GM19240 (cell line): ENCODE results near the gene AADACL2.
"Not testable (repeated sequence)": the region's sequence is repeated elsewhere in the genome, so short reads cannot be mapped to it uniquely, and the experiment has no call there.

Experiments
- DNase-seq: peaks from one replicate; pipeline ENCODE4 v3.0.0; 2011; ENCODE audit warnings: low spot score; ENCODE audit not compliant: insufficient read length

Gene AADACL2

DNA sequence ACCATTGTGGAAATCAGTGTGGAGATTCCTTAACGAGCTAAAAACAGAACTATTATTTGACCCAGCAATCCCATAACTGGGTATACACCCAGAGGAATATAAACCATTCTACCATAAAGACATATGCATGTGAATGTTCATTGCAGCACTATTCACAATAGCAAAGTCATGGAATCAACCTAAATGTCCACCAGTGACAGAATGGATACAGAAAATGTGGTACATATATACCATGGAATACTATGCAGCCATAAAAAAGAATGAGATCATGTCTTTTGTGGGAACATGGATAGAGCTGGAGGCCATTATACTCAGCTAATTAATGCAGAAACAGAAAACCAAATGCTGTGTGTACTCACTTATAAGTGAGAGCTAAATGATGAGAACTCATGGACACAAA is 31.0 kb downstream of the AADACL2 start:
- not testable (repeated sequence) for DNase-seq

DNA sequence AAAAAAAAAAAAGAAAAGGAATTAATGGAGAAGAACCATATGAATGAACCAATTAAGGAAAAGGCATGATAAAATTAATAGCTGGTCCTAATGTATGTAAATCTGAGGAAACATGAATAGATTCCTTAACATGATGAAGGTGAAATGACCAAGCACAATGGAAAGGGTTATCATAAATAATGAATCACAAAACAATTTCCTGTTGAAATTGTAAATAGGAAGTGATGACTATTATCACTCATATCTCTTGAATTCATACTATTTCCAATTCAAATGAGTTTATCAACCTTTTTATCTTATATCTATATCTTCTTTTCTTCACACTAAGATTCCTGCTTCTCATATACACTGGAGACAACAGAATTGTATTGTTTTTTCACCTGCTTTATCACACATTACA is 32.0 kb downstream of the AADACL2 start:
- no peak for DNase-seq

DNA sequence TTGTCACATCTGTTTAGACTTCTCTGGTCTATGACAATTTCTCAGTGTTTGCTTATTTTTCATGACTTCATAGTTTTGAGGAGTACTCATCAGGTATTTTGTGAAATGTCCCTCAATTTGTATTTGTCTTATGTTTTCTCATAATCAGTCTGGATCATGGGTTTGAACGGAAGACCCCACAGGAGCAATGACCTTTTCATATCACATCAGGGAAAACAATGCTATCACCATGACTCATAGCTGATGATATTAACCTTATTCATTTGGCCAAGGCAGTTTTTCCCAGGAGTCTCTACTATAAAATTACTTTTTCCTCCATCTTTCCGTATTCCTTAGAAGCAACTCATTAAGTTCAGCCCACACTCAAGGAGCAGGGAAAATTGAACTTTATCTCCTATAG is 32.7 kb downstream of the AADACL2 start:
- DNase-seq: no peak

DNA sequence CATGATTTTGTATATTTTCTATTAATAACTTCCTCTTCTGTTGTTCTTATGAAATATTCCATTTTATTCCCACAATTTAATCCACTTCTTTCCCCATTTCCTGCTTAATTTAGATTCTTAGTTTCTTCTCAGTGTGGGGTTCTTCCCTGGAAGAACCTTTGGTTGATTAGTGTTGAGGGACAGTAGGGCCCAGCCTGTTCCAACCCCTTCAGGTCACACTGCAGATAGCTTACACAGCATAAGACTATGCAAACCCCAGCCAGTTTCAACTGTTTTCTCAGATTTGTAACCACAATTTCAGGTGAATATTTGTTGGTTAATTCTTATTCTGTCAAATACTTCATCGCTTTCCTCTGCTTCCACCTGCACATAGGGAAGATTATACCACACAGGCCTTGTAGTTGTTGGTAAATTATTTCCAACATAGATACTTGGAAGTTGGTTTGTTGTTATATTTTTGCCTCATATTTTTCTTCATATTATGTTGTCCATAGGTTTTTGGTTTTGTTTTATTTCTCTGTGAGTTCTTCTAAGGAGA is 34.7 kb downstream of the AADACL2 start:
- no peak for DNase-seq

DNA sequence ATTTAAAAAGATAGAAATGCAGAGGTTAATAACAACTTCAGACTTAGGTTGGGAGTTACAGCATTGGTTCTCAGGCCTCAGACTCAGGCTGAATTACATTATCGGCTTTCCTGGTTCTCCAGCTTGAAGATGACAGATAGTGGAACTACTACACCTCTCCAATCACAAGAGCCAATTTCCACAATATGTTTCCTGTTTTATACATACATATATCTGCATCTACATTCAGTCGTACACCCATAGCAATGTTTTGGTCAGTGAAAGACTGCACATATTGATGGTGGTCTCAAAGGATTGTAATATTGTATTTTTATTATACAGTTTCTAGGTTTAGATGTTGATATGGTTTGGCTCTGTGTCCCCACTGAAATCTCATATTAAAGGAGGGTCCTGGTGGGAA is 35.4 kb downstream of the AADACL2 start:
- no peak for DNase-seq

DNA sequence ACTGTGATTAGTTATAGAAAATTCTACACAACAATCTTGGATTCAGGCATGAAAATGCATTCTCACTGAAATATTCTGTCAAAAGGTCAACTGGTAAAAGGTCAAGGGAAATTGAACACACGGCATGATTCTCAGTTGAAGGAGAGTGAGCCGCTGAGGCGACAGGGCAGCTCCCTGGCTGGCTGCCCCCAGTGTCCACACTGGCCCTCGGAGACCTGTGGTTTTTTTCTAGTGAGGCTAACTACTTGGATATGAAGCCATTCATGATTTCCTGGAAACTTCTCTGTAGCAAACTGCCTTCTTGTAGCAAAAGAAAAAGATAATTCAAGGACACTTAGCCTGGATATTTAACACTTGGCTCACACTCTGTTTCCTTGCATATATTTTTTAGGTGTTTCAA is 37.2 kb downstream of the AADACL2 start:
- DNase-seq: no peak

DNA sequence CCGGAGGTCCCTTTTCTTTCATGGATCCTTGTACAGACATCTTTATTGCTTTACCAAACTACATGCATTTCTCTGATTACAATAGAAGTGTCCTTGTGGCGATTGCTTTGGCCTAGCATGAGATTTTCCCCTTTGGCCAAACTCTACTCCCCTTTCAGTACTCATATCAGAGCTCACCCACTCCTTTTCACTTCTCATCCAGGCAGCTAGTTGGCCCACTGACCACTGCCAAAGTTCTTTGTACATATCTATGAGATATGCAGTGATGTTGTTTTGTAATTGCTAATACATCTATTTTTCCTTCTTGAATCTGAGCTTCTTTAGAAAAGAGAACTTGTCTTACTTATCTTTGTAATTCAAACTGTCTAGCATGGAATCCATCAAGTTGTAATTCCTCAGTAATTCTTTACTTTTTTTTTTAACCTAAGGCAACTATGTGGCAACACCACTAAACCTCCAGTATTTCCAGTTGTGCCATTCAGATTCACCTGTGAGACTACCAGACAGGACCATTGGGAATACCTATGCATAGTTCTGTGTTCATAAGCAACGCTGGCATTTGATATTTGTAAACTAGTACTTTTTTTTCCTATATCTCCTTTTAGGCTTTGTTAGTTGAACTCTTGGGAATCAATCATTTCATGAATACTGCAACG is 39.2 kb downstream of the AADACL2 start:
- DNase-seq: no peak

DNA sequence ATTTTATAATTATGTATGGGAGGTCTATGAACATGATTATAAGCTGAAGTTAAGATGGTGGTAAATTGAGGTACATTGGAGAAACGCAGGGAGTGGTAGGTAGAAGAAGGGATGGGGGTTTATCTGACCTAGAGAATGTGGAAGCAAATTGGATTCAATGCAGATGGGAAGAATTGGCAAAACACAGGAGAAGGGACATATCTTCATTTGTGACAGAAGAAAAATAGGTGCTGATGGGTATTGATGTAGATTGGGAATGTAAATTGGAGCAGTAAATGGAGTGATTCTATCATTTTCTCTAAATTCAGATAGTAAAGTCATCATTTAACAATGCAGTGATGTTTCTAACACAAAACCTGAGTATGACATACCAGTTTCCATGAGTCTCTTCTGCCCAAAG is 40.5 kb downstream of the AADACL2 start:
- DNase-seq: no peak

DNA sequence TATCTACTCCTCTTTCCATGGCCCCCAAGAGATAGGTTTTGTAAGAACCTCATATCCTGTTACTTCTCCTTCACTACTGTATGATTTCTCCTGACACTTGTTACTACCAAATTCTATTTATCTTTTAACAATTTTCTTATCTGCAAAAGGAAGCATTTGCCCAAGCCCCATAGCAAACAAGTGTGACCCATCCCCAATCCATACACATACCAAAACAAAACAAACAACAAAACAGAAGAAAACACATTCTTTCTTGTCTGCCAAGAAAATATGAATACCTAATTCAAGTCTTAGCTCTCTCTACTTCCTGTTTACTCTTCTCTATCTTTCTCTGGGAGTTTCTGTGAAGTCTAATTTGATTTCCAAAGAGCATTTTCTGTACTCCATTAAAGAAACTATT is 41.2 kb downstream of the AADACL2 start:
- DNase-seq: no peak

DNA sequence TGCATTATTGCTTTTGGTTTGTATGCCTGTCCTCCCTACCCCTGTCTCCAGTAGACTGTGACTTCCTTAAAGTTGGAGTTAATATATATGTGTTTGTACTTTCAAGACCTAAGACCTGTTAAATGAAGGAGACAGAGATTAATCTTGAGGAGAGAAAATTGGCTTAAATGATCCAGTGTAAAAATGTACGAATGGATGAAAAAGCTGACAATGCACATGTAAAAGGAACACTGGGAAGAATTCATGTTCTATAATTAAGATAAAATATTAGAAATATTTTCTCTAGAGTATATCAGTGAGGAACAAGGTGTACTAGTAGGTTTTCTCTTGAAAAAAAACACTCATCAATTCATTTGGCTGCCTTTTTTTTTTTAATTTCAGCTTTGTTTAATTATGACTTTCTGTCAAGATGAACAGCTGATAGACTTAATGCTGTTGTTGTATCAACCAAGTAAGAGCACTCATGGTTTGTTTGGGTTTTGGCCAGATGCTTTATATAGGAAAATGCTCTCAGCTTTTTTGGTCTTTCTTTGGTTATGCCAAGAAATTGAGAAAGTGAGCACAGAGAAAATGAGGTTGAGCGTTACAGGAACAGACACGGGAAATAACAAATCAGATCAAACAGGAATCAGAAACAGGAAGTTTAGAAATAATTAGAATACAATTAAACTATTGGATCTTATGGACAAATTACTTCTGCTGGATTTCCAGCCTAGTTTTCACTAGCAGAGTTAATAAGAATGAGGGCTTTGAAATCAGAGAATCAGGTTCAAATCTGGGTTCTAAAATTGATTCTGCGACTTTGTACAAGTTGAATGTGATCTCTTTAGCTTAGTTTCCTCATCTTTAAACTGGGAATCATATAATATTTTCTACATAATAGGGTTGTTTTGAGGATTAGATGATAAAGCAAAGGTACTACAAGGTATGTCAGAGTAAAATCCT is 41.9 kb downstream of the AADACL2 start:
- DNase-seq: no peak

DNA sequence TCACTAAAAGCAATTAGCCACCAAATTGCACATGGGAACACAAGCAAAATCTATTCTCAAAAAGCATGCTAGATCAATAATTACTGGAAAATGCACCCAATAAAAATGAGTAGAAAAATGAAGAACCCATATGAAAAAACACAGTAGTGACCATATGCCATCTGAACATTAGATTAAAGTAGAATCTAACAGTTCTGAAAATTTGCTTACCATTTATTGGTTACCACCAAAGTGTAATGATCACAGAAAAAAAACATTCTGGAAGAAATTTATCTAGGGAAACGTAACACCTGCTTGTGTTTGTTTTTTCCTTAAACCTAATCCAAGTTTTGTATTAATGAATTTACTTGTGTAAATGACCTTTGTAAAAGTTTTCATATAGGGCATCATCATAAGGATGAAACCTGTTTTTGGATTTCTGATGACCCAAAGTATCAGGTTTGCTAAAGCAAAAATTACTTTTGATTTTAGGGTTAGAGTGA is 42.6 kb downstream of the AADACL2 start:
- no peak for DNase-seq

DNA sequence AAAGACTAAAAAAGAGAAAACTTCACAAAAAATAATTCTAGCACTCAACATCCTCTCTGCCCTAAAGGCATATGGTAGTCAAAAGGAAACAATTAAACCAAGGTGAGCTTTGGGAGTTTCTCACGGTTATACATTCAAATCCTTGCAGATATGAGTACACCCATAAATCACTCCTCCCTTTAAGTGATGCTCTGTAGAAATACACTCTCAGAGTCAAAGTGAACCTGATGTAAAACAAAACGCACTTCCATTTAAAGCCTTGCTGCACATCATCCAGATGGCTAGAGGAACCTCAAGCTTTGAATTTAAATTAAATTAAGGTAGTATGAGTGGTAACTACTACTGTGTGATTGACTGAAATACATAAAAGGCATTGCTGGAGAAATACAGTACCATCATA is 44.2 kb downstream of the AADACL2 start:
- DNase-seq: no peak

DNA sequence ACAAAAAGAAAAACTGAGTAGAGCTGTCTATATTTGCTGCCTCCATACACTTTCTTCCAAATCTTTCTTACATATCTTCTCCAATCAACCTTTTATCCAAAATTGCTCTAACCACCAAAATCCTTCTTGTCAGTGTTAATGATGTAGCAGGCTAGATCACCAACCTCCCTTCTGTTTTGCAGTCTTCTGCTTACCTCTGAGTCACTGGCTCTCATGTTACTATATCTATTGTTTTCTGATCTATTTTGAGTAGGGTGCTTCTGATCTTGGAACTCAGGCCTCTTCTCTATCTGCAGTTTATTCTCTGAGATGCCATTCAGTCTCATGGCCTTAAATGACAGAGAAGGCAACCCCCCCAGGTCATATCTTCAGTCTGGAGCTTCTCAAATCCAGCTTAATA is 53.9 kb downstream of the AADACL2 start:
- no peak for DNase-seq

DNA sequence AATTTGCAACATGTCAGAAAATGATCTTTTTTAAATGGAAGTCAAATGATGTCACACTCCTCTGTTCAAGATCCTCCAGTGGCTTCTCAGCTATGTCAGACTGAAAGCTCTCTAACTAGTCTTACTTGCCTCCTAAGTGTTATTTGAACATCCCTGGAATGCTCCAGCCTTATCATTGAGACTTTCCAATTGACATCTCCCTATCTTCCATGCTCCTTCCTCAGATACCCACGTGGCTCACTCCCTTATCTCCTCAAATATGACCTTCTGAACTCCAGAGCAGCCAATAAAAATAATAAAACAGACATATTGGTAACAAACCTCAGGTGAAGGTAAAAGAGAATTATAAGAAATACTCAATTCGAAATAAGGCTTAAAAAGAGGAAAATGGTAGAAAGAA is 54.7 kb downstream of the AADACL2 start:
- no peak for DNase-seq

DNA sequence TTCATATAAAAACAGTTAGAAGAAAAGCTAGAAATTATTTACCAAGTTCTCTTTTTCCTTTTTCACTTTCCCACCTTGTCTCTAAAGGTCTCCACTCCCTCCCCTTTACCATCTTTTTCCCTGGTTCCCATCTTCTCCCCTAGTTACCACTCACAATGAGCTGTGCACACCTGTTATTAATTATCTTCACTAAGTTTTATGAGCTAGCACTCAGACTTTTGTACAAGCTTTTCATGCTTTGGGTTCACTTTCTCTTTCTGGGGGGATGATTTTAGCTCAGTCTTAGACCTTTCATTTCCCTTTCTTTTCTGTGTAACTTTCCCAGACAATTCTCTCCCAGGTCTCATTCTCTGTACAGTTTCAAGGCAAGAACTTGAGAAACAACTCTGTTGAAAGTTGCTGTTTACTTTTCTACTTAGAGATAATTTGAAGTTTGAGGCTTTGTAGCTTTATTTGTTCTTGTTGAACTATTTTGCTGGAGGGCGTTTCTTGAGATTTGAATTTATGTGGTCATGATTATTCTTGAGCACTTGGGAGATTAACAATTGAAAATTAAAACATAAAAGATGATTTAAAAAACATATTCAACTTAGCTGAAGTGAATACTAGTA is 56.2 kb downstream of the AADACL2 start:
- DNase-seq: no peak

DNA sequence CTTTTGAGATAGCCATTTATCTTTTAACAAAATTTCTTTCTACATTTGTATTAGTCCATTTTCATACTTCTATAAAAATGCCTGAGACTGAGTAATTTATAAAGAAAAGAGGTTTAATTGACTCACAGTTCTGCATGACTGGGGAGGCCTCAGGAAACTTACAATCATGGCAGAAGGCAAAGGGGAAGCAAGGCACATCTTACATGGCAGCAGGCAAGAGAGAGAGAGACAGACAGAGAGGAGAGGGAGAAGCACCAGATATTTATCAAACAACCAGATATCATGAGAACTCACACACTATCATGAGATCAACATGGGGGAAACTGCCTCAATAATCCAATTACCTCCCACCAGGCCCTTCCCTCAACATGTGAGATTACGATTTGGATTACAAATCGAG is 57.0 kb downstream of the AADACL2 start:
- not testable (repeated sequence) for DNase-seq

DNA sequence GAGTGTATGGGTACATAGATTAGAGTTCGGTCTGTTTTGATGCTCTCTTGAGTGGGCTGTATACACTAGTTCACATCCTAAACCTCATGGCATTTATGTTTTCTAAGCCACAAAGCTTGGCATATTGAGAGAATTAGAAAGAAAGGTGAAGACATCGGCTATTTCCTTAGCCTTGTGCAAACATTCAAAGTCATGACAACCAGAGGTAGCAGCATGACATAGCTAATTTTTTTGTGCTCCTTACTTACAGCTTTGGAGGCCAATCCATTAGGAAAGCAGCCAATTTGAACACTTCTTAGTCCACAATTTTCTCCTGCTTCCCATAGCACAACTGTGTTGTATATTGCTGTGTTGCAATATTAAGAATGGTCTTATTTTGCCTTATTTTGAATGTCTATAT is 58.7 kb downstream of the AADACL2 start:
- DNase-seq: no peak

DNA sequence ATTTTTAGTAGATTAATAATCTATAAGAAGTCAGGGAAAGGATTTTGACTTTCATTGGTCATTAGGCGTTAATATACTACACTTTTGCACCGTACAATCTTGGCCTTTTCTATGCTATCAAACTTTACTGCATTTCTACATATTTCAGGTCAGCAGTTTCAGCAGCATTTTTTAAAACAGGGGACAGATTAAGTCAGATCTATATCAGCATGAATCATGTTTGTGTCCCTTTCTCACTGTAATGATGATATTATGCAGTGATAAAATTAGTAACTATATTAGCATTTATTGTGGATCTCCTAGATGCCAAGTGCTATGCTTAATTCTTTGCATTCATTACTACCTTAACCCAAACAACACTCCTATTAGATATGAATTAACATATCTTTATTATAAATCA is 59.9 kb downstream of the AADACL2 start:
- DNase-seq: no peak

DNA sequence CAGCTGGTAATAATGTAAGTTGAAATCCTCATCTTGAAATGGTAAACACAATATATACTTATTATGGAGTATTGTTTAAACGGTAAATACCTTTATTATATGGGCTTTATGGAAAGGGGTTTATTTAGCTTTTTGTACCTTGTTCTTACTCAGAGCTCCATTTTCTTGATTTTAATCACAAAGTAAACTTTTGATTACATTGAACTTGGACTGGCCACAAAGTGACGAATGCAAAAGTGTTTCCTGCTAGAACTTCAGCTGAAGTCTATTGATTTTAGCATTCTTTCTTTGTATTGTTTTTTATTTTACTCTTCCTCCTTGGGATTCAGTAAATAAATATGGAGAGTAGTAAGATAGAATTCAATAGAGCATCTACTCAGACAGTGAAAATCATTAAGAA is 60.4 kb downstream of the AADACL2 start:
- no peak for DNase-seq

DNA sequence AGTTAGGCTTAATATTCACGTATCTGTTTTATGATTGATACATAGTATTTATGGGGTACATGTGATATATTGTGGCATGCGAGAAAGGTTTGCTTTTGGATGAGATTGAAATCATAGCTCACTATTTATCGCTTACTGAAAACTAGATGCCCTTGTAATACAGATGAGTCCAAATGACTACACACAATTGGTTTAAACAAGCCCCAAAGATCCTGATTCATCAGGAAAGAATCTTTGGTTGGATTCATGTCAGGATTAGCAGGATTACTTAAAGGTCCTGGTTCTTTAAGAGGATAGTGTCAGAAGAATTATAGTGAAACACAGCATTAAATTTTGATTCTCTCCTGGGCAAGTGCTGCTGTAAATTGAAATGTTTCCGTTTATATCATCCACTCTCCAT is 61.5 kb downstream of the AADACL2 start:
- DNase-seq: no peak

DNA sequence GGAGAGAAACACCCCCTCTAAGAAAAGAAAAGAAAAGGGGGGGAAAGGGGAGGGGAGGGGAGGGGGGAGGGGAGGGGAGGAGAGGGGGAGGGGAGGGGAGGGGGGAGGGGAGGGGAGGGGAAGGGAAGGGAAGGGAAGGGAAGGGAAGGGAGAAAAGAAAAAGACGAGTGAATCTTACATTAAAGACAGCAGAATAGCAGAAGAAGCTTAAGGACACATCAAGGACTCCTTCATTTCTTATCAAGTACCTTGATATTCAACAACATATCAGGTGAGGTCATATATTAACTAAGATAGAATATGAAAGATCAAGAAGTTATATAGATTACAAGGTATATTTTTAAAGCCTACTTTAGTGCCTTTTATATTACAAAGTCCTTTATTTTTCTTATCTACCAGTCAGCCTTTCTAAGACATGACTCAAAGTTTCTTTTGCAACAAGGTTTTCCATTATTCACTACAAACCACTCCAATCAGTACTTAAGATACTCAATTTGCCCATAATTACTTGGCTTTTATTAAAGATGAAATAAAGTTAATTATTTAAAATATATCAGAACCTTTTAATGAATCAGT is 62.5 kb downstream of the AADACL2 start:
- no peak for DNase-seq

DNA sequence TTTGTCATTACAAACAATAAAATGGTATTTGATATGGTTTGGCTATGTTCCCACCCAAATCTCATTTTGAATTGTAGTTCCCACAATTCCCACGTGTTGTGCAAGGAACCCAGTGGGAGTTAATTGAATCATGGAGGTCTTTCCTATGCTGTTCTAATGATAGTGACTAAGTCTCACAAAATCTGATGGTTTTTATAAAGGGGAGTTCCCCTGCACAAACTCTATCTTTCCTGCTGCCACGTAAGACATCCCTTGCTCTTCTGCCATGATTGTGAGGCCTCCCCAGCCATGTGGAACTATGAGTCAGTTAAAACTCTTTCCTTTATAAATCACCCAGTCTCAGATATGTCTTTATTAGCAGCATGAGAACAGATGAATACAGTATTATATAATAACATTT is 64.7 kb downstream of the AADACL2 start:
- DNase-seq: no peak
